ENCODE measurements around the gene MESP1.
A peak's percentile ranks its signal among the peaks of the same experiment; 100 is the strongest.

The MESP1 gene

DNA sequence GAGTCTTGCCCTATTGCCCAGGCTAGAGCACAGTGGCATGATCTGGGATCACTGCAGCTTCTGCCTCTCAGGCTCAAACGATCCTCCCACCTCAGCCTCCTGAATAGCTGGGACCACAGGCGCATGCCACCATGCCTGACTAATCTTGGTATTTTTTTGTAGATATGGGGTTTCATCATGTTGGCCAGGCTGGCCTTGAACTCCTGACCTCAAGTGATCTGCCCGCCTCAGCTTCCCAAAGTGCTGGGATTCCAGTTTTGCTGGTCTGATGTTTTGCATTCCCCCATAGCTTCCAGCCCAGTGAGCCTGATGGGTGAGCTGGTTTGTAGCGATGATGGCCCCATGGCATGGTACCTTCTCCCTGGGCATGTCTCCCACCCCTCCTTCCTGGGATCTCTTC lies 4.7 kb upstream of the MESP1 start:
- no peak for DNase-seq

GRCh38 chr15:89754361-89755154 lies 3.5 kb upstream of the MESP1 start:
- no peak for DNase-seq

- DNase-seq, result no peak
Observed at GRCh38 chr15:89753855-89754254, 2.8 kb upstream of the MESP1 start.

- DNase-seq, result no peak
Observed at GRCh38 chr15:89751748-89752147, 699 bp upstream of the MESP1 start.

DNA sequence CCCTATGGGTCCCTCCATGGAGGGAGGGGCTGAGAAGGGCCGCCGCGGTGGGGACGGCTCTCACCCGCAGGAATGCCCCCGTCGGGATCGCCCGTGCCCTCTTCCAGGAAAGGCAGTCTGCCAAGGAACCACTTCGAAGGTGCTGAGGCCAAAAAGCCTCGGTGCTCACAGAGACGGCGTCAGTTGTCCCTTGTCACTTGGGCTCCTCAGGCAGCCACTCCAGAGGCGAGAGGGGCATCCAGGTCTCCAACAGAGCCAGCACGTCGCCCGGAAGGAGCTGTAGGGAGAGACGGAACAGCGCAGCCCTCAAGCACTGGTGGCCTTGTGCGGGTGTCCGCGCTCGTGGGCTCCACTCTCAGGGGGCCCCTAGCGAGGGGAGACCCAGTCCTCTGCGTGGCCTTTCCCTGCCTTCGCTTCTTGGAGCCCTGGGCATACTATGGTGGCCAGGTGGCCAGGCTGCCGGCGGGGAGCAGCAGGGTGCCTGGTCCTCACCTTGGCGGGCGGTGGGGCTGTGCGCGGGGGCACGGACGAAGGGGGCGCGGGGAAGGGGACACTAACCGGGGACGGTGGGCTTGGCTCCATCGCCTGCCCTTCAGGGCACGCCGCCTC lies 994 bp downstream of the MESP1 start:
- no peak for DNase-seq

GRCh38 chr15:89749526-89749925 lies 1.5 kb downstream of the MESP1 start:
- no peak for DNase-seq

- no peak for DNase-seq
Observed at GRCh38 chr15:89749054-89749453, 2.0 kb downstream of the MESP1 start.

DNA sequence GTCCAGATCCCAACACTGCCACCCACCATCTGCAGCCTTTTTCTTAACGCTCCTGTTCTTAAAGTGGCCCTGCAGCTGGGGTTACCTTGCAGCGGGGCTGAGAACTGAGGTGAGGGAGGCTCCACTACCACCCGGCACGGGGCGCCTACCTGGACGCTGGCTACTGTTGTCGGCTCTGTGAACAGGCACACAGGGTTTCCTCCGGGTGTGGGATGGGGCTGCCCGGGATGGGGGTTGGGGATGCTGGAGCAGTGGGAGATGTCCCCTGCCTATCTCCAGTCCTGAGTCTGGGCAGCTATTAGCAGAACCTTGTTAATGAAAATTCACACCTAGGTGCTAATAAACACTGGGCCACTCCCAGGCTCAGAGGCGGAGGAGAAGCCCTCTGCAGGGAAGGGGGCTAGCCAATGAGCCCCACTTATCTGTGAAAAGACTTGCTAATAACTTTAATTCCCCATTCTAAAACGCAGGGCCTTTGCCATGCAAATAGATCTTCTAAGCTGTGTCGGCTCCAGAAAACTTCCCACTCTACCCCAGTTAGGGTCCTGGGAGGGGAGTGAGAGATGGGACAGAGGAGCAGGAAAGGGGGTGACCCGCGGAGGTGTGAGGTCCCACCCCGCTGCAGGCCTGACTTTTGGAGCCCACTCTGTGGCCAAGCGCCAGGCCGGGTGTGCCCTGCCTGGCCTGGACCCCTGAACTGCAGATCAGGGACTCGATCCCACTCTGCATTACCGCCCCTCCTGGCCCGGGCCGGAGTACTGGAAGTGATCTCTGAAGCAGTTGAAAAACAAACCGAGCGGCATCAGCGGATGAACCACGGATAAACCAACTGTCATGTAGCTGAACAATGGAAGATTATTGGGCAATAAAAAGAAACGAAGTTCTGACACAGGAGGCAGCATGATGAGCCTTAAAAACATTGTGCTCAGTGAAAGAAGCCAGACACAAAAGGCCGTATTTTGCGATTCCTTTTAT lies 3.1 kb downstream of the MESP1 start:
- DNase-seq, result no peak

DNA sequence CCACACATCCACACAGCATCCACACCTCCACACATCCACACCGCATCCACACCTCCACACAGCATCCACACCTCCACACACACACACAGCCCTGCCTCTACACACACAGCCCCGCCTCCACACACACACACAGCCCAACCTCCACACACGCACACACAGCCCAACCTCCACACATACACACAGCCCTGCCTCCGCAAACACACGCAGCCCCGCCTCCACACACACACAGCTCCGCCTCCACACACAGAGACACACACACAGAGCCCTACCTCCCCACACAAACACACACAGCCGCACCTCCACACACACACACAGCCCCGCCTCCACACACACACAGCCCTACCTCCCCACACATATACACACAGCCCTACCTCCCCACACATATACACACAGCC lies 4.7 kb downstream of the MESP1 start:
- no peak for DNase-seq

GRCh38 chr15:89745768-89746167 lies 5.3 kb downstream of the MESP1 start:
- no peak for DNase-seq

- no peak for DNase-seq
Observed at GRCh38 chr15:89745131-89745530, 5.9 kb downstream of the MESP1 start.

GRCh38 chr15:89743594-89743993 lies 7.5 kb downstream of the MESP1 start:
- DNase-seq, result no peak

DNA sequence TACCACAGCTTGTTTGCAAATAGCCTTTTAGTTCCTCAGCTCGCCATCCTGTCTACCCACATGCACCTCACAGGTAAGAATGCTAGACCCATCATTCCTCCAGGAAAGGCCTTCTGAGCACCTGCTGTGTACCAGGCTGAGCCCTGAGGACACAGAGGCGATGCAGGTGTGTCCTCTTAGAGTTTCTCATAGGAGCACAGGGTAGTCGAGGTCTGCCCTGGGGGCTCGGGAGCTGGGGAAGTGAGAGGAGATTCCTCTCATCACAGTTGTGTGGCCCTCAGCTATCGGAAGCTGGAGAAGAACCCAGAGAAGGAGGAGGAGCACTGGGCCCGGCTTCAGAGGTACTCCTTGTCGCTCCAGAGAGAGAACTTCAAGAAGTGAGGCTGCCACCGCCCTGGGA lies 8.0 kb downstream of the MESP1 start:
- DNase-seq, result no peak

GRCh38 chr15:89740137-89740536 lies 10.9 kb downstream of the MESP1 start:
- DNase-seq, result peak; percentile 14

DNA sequence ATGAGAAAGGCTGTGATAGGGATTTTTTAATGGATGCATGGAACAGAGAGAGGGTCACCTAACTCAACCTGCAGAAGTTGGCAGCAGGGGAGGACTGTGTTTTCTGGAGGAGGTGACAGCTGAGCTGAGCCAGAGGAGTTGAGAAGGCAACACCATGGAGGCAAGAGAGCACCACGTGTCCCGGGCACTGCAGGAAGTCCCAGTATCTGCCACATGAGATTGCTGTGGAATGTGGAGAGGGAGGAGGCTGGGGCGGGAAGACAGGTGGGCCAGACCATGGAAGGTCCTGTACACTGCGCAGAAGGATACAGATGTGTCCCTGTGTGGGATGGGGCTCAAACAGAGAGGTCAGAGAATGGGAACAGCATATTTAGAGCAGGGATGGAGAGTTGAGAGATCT lies 15.3 kb downstream of the MESP1 start:
- no peak for DNase-seq

DNA sequence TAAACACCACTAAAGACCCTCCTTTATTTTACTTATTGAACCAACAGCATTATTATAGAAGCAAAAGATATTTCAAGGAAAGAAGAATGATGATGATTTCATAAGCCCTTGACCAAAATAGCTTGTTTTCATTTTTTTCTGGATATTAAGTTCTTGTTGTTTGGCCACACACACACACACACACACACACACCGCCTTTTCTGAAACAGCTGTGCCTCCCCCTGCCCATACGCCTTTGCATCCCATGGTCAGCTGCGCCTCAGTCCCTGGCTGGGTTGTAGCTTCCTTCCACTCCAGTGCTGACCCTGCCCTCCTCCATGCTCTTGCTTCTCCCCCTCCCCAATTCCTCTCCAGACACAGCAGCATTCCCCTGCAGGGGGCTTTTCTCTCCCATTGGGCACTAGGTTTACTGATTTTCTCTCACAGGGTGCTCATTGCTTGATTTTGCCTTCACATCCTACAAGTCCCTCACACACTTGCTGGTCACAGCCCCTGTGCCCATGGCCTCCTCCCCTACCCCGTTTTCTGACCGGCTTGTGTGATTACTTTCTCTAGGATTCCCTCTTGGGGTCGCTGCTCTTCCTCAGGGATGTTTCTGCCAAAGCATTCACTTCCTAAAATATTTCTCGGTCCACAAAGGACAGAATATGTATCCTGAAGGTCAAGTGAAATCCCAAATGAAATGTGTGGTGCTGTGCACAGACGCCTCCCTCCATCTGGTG lies 18.4 kb downstream of the MESP1 start:
- no peak for DNase-seq

- DNase-seq, result no peak
Observed at GRCh38 chr15:89731275-89731674, 19.8 kb downstream of the MESP1 start.

DNA sequence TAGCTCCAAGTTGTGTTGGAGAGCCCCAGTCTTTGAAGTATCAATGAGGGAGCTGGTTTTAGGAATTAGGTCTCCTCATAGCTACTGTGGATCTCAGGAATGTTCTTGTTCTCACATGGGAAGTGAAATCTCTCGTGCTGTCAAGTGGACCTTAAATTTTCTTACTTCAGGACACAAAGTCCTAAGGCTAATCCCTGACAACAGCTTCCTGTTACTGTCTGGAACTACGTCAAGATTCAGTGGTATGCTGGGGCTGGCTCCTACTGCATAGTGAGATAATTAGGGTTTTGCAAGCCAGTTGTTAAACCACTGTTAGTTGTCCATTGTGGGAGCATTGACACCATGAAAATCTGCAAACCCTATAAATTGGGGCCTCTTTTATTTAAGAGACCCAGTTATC lies 22.8 kb downstream of the MESP1 start:
- no peak for DNase-seq

DNA sequence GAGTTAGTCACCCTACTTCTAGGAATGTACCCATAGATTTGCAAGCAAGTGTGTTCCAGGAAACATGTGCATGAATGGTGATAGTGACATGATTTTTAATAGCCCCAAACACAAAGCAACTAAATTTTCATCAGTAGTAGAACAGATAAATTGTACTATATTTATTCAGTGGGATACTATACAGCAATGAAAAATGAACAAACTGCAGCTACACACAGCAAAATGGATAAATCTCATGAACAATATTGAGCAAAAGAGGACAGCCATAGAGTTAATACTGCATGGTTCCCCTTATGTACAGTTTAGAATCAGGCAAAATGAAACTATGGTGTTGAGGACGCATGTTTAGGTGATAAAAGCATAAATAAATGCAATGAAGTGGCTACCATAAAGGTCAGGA lies 26.0 kb downstream of the MESP1 start:
- no peak for DNase-seq

DNA sequence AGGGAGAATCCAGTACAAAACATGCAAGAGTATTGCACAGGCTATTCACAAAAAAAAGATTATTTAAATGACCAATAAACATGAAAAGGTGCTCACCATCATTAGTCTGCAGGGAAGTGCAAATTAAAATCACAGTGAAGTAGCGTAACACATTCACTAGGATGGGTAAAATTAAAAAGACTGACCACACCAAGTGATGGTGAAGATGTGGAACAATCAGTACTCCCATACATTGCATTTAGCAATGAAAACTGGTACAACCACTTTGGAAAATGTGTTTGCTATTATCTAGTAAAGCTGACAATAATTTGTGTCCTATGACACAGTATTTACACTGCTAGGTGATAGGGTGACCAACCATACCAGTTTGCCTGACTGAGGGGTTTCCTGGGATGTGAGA lies 26.4 kb downstream of the MESP1 start:
- DNase-seq, result no peak

GRCh38 chr15:89723031-89723430 lies 28.0 kb downstream of the MESP1 start:
- DNase-seq, result no peak

- DNase-seq, result no peak
Observed at GRCh38 chr15:89714775-89715174, 36.3 kb downstream of the MESP1 start.

DNA sequence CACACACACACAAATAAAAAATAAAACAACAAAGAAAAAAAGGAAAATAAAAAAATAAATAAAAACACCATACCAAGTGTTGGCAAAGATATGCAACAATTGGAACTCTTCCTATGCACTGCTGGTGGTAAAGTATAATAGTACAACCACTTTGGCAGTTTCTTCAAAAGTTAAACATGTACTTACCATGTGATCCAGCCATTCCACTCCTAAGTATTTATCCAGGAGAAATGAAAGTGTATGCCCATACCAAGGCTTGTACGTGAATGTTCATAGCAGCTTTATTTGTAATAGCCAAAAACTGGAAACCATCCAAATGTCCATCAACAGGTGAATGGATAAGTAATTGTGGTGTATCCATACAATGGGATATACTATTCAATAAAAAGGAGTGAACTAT lies 43.5 kb downstream of the MESP1 start:
- no peak for DNase-seq

Data from stimulated activated naive CD4-positive, alpha-beta T cell treated with Interleukin-2 at 50 U/mL for 16 hours (primary cell).